GM23338 (cell line): ENCODE measurements around the gene TRDMT1. TPM values are rescaled to one million over a fixed set of nuclear protein-coding genes. Genes with fewer than 3 reads are reported as not detected.

ENCODE experiments used
- ATAC-seq: fragments of 200-7000 bp; cut with Tn5 transposase; 3 replicates; pipeline ENCODE4 v1.9.1; 2020
- DNase-seq: peaks from one replicate; pipeline ENCODE4 v3.0.0-alpha.2; 2015; ENCODE audit warnings: low spot score
- H2AFZ ChIP-seq: fragments of 200-600 bp; sonication (generic); 2 replicates; pipeline ENCODE4 v1.8.0; 2016; ENCODE audit warnings: antibody characterized with exemption, mild to moderate bottlenecking, moderate library complexity
- H3F3A ChIP-seq: fragments of 200-600 bp; sonication (generic); replicated peaks from 2 replicates; pipeline ENCODE4 v1.8.0; 2017; ENCODE audit warnings: antibody characterized with exemption, mixed run types, low read depth
- H3K27ac ChIP-seq: fragments of 200-600 bp; sonication (generic); 2 replicates; pipeline ENCODE4 v1.6.1; 2016; ENCODE audit warnings: low read depth
- H3K27me3 ChIP-seq: fragments of 200-600 bp; sonication (generic); 2 replicates; pipeline ENCODE4 v1.8.0; 2016; ENCODE audit warnings: mild to moderate bottlenecking, mixed run types, moderate library complexity; ENCODE audit not compliant: insufficient read depth
- H3K36me3 ChIP-seq: fragments of 200-600 bp; sonication (generic); 2 replicates; pipeline ENCODE4 v1.8.0; 2016; ENCODE audit warnings: mild to moderate bottlenecking; ENCODE audit not compliant: insufficient read depth
- H3K4me1 ChIP-seq: fragments of 200-600 bp; sonication (generic); 2 replicates; pipeline ENCODE4 v1.8.0; 2016; ENCODE audit warnings: mild to moderate bottlenecking, moderate library complexity; ENCODE audit not compliant: insufficient read depth
- H3K4me2 ChIP-seq: fragments of 200-600 bp; sonication (generic); 2 replicates; pipeline ENCODE4 v1.7.1; 2017; ENCODE audit warnings: mixed run types
- H3K4me3 ChIP-seq: fragments of 200-600 bp; sonication (generic); 2 replicates; pipeline ENCODE4 v1.6.1; 2016; ENCODE audit warnings: mixed run types
- H3K79me2 ChIP-seq: fragments of 200-600 bp; sonication (generic); replicated peaks from 2 replicates; pipeline ENCODE4 v1.8.0; 2017; ENCODE audit warnings: mild to moderate bottlenecking; ENCODE audit not compliant: insufficient read depth
- H3K9me2 ChIP-seq: fragments of 200-600 bp; sonication (generic); 2 replicates; pipeline ENCODE4 v1.8.0; 2017; ENCODE audit not compliant: insufficient read depth
- H4K20me1 ChIP-seq: fragments of 200-600 bp; sonication (generic); replicated peaks from 2 replicates; pipeline ENCODE4 v1.8.0; 2017; ENCODE audit warnings: mild to moderate bottlenecking; ENCODE audit not compliant: insufficient read depth
- H3K27ac Mint-ChIP-seq: 2 replicates; pipeline ENCODE4 v1.8.0; 2020; ENCODE audit warnings: inconsistent platforms, mild to moderate bottlenecking, moderate library complexity, mixed read lengths
- H3K27me3 Mint-ChIP-seq: 3 replicates; pipeline ENCODE4 v1.8.0; 2022; ENCODE audit warnings: low read depth, mild to moderate bottlenecking, moderate library complexity, mixed read lengths, inconsistent platforms; ENCODE audit not compliant: insufficient read depth, poor library complexity
- H3K36me3 Mint-ChIP-seq: 3 replicates; pipeline ENCODE4 v1.8.0; 2021; ENCODE audit warnings: low read depth, mild to moderate bottlenecking, inconsistent platforms, moderate library complexity, mixed read lengths
- H3K4me1 Mint-ChIP-seq: 3 replicates; pipeline ENCODE4 v1.8.0; 2020; ENCODE audit warnings: mild to moderate bottlenecking, inconsistent platforms, mixed read lengths
- H3K4me3 Mint-ChIP-seq: 3 replicates; pipeline ENCODE4 v1.8.0; 2021; ENCODE audit warnings: moderate library complexity, mild to moderate bottlenecking, inconsistent platforms, mixed read lengths
- H3K9me3 Mint-ChIP-seq: 3 replicates; pipeline ENCODE4 v1.8.0; 2020; ENCODE audit warnings: moderate library complexity, mild to moderate bottlenecking, inconsistent platforms, mixed read lengths
- CREB1 ChIP-seq: fragments of 250-450 bp; sonication (Bioruptor Pico); IDR thresholded peaks from 2 replicates; pipeline ENCODE4 v1.5.0; 2020; ENCODE audit warnings: low read depth, mild to moderate bottlenecking, moderate library complexity
- CTCF ChIP-seq, 2 experiments: fragments of 200-600 bp in 1 of 2; sonication (generic) in 1 of 2; conservative IDR thresholded peaks; 2 replicates each; pipeline versions ENCODE4 v1.5.1 to v1.6.1; 2016 to 2017; ENCODE audit warnings: antibody characterized with exemption in 2 of 2, low read depth in 2 of 2, mild to moderate bottlenecking in 2 of 2, moderate library complexity in 1 of 2
- ETS1 ChIP-seq: IDR thresholded peaks from 2 replicates; pipeline ENCODE4 v1.6.1; 2016; ENCODE audit warnings: antibody characterized with exemption
- EZH2 ChIP-seq: fragments of 200-600 bp; sonication (generic); IDR thresholded peaks from one replicate; pipeline ENCODE4 v1.8.0; 2017; ENCODE audit warnings: antibody characterized with exemption, mild to moderate bottlenecking, low read depth; ENCODE audit not compliant: unreplicated experiment
- JUNB ChIP-seq: IDR thresholded peaks from one replicate; pipeline ENCODE4 v1.6.1; 2016; ENCODE audit warnings: antibody characterized with exemption; ENCODE audit not compliant: unreplicated experiment
- NANOG ChIP-seq: IDR thresholded peaks from 2 replicates; pipeline ENCODE4 v1.6.1; 2016; ENCODE audit warnings: antibody characterized with exemption, borderline replicate concordance
- REST ChIP-seq: IDR thresholded peaks from one replicate; pipeline ENCODE4 v1.6.1; 2018; ENCODE audit warnings: antibody characterized with exemption; ENCODE audit not compliant: unreplicated experiment
- STAT1 ChIP-seq: IDR thresholded peaks from one replicate; pipeline ENCODE4 v1.6.1; 2016; ENCODE audit warnings: antibody characterized with exemption; ENCODE audit not compliant: unreplicated experiment
- ZNF331 ChIP-seq: fragments of 250-450 bp; sonication (Bioruptor Pico); IDR thresholded peaks from 2 replicates; pipeline ENCODE4 v1.5.0; 2020; ENCODE audit warnings: low read depth, mild to moderate bottlenecking, moderate library complexity
- ZNF462 ChIP-seq: fragments of 250-450 bp; sonication (Bioruptor Pico); IDR thresholded peaks from 2 replicates; pipeline ENCODE4 v1.5.0; 2020; ENCODE audit warnings: mild to moderate bottlenecking, moderate library complexity
- polyA plus RNA-seq: library from polyadenylated mRNA; unstranded; fragments of >200 nt; fragmentation: Nextera tagmentation; extraction: Ambion mirVana; gene quantifications from 2 replicates; pipeline ENCODE4 v1.2.1, GENCODE V29; 2016
- total RNA-seq: library from RNA; depleted of rRNA; stranded (reverse); fragments of >200 nt; shearing (Covaris generic); gene quantifications from 2 replicates; pipeline ENCODE4 v1.2.3, GENCODE V29; 2014

Gene TRDMT1
- total and polyA plus RNA-seq, 2 experiments from 2014 or later: 16.0 to 37.7 TPM

- Histone ChIP-seq H2AFZ (no peak overlapping the region), H3K27me3 (0 out of 2 replicates have a peak, but pooled peaks cover under 1% of the 10 kb centered on the region), H3K36me3 (no peaks in the 10 kb centered on the region), H3K4me2 (no peak overlapping the region), H3K4me1 (peaks cover 17% of the 10 kb centered on the region), H3K27ac (no peak overlapping the region), H4K20me1 (no peaks in the 10 kb centered on the region), H3K9me2 (no peaks in the 10 kb centered on the region), H3F3A (no peaks in the 10 kb centered on the region), H3K4me3 (no peak overlapping the region), H3K79me2 (no peaks in the 10 kb centered on the region)
- Mint-ChIP-seq H3K9me3 (peaks cover 3% of the 10 kb centered on the region; the same call in 1 of the 3 replicates), H3K27me3 (peaks cover 7% of the 10 kb centered on the region), H3K27ac (no peak overlapping the region), H3K36me3 (no peaks in the 10 kb centered on the region; the same call in 2 of the 3 replicates), H3K4me3 (no peak overlapping the region), H3K4me1 (peaks cover 14% of the 10 kb centered on the region)
- DNase-seq (no peak), ATAC-seq (no peak)
- TF ChIP-seq ZNF331 (CRISPR knock-in tag) (no peak), CREB1 (CRISPR knock-in tag) (no peak), CTCF (conservative IDR thresholded peaks at IDR 0.05; ENCODE audit: low read depth in 2 of 2) (no peak), ZNF462 (no peak), ETS1 (no peak), EZH2 (no peak), STAT1 (no peak), REST (no peak), JUNB (no peak), NANOG (no peak)
Observed at GRCh38 chr10:17220652-17221100, 19.2 kb upstream of the TRDMT1 start.
